ENCODE measurements around the gene NFKBIZ. TPM values are rescaled to one million over a fixed set of nuclear protein-coding genes. Genes with fewer than 3 reads are reported as not detected.
A peak's percentile ranks its signal among the peaks of the same experiment; 100 is the strongest.

Gene NFKBIZ
- total RNA-seq, 2 donors from 2014 or later = 206 to 225 TPM

GRCh38 chr3:101890716-101891115 lies 41.4 kb downstream of the NFKBIZ start:
- Histone ChIP-seq H3K4me1 (ENCODE audit: control insufficient read depth in 1 of 2, low read depth in 2 of 2) (peaks cover 6 to 26% of the 10 kb centered on the region in 2 donors), H3K4me3 (no peak overlapping the region), H3K27me3 (replicated peaks; ENCODE audit: insufficient read depth) (no peaks in the 10 kb centered on the region), H3K27ac (peak overlapping the region in 1 of 2 donors; percentile 4), H3K9me3 (no peaks in the 10 kb centered on the region), H3K36me3 (no peaks in the 10 kb centered on the region)
- DNase-seq (ENCODE audit: low spot score) (no peak), ATAC-seq (ENCODE audit: insufficient number of reproducible peaks, low FRiP score, low read depth) (peak; percentile 70)
- no peak for TF ChIP-seq CTCF (IDR thresholded peaks at IDR 0.05)

- no peak for TF ChIP-seq CTCF (IDR thresholded peaks at IDR 0.05)
- no peak for DNase-seq (ENCODE audit: low spot score)
- no peaks in the 10 kb centered on the region for H3K27me3 ChIP-seq (replicated peaks; ENCODE audit: insufficient read depth)
These were observed 43.3 kb downstream of the NFKBIZ start for GRCh38 chr3:101892648-101893047.

GRCh38 chr3:101896083-101896757 lies 46.9 kb downstream of the NFKBIZ start:
- Histone ChIP-seq H3K4me3 (no peak overlapping the region), H3K36me3 (no peaks in the 10 kb centered on the region), H3K9me3 (no peaks in the 10 kb centered on the region), H3K4me1 (ENCODE audit: control insufficient read depth in 1 of 2, low read depth in 2 of 2) (no peaks in the 10 kb centered on the region), H3K27ac (no peak overlapping the region), H3K27me3 (replicated peaks; ENCODE audit: insufficient read depth) (no peaks in the 10 kb centered on the region)
- TF ChIP-seq CTCF (IDR thresholded peaks at IDR 0.05) = no peak
- ATAC-seq (ENCODE audit: insufficient number of reproducible peaks, low FRiP score, low read depth) (no peak), DNase-seq (ENCODE audit: low spot score) (no peak)

More at GRCh38 chr3:101892648-101893047, 43.3 kb downstream of the NFKBIZ start:
- no peaks in the 10 kb centered on the region for H3K36me3 ChIP-seq
- H3K9me3 ChIP-seq = no peaks in the 10 kb centered on the region
- H3K4me1 ChIP-seq (ENCODE audit: control insufficient read depth in 1 of 2, low read depth in 2 of 2) = peaks cover 6 to 26% of the 10 kb centered on the region in 2 donors
- H3K27ac ChIP-seq = no peak overlapping the region
- no peak overlapping the region for H3K4me3 ChIP-seq
- ATAC-seq (ENCODE audit: insufficient number of reproducible peaks, low FRiP score, low read depth) = no peak

GRCh38 chr3:101897013-101897412 lies 47.7 kb downstream of the NFKBIZ start:
- Histone ChIP-seq H3K36me3 (no peaks in the 10 kb centered on the region), H3K27me3 (replicated peaks; ENCODE audit: insufficient read depth) (no peaks in the 10 kb centered on the region), H3K4me1 (ENCODE audit: control insufficient read depth in 1 of 2, low read depth in 2 of 2) (no peaks in the 10 kb centered on the region), H3K9me3 (no peaks in the 10 kb centered on the region), H3K4me3 (no peak overlapping the region), H3K27ac (no peak overlapping the region)
- no peak for TF ChIP-seq CTCF (IDR thresholded peaks at IDR 0.05)
- ATAC-seq (ENCODE audit: insufficient number of reproducible peaks, low FRiP score, low read depth) (no peak), DNase-seq (ENCODE audit: low spot score) (no peak)

GRCh38 chr3:101898039-101898438 lies 48.7 kb downstream of the NFKBIZ start:
- Histone ChIP-seq H3K27me3 (replicated peaks; ENCODE audit: insufficient read depth) (no peaks in the 10 kb centered on the region), H3K4me1 (ENCODE audit: control insufficient read depth in 1 of 2, low read depth in 2 of 2) (no peaks in the 10 kb centered on the region), H3K27ac (no peak overlapping the region), H3K36me3 (no peaks in the 10 kb centered on the region), H3K9me3 (no peaks in the 10 kb centered on the region), H3K4me3 (no peak overlapping the region)
- DNase-seq (ENCODE audit: low spot score) = no peak
- TF ChIP-seq CTCF (IDR thresholded peaks at IDR 0.05) = no peak
- ATAC-seq (ENCODE audit: insufficient number of reproducible peaks, low FRiP score, low read depth) = no peak

Measured in thoracic aorta (tissue), 2 donors.